Left lobe of liver (tissue), 2 donors: Measurements from ENCODE around the gene PLEKHM2. TPM values are rescaled to one million over a fixed set of nuclear protein-coding genes. Genes with fewer than 3 reads are reported as not detected.

ENCODE experiments used
- ATAC-seq: fragments of 200-7000 bp; cut with Tn5 transposase; one replicate; pipeline ENCODE4 v1.9.1; 2020; ENCODE audit warnings: mild to moderate bottlenecking, moderate library complexity
- DNase-seq: peaks from one replicate; pipeline ENCODE4 v3.0.0-alpha.2; 2020; ENCODE audit warnings: low spot score
- total RNA-seq: library from RNA; stranded (reverse); gene quantifications from one replicate; pipeline ENCODE4 v1.2.1, GENCODE V29; 2021
- donor health status: DM: no; HTN: no; CAD: no; lungs with moderate emphysema.
- donor health status: DM: no; HTN: yes; CAD: no.

PLEKHM2 gene
- total RNA-seq, 1 donor from 2014 or later: 22.0 TPM

- ATAC-seq: peak; percentile 19
These were observed 9.5 kb upstream of the PLEKHM2 start for GRCh38 chr1:15674386-15675159.

GRCh38 chr1:15676010-15676409 lies 8.1 kb upstream of the PLEKHM2 start:
- DNase-seq (no peak), ATAC-seq (peak; percentile 45)

More at GRCh38 chr1:15674386-15675159, 9.5 kb upstream of the PLEKHM2 start:
- DNase-seq: no peak

- ATAC-seq: no peak
- no peak for DNase-seq
These were observed 7.1 kb upstream of the PLEKHM2 start for GRCh38 chr1:15676688-15677661.

GRCh38 chr1:15678578-15678977 lies 5.5 kb upstream of the PLEKHM2 start:
- DNase-seq (no peak), ATAC-seq (no peak)

- ATAC-seq: no peak
- no peak for DNase-seq
These were observed 4.0 kb upstream of the PLEKHM2 start for GRCh38 chr1:15680131-15680530.

- DNase-seq: no peak
- ATAC-seq: no peak
These were observed 3.4 kb upstream of the PLEKHM2 start for GRCh38 chr1:15680561-15681348.

GRCh38 chr1:15681349-15682292 lies 2.5 kb upstream of the PLEKHM2 start:
- ATAC-seq (no peak), DNase-seq (no peak)

- DNase-seq: no peak
These were observed 1.2 kb upstream of the PLEKHM2 start for GRCh38 chr1:15682936-15683341.

GRCh38 chr1:15683345-15684039 lies 628 bp upstream of the PLEKHM2 start:
- DNase-seq (no peak), ATAC-seq (no peak)

More at GRCh38 chr1:15682936-15683341, 1.2 kb upstream of the PLEKHM2 start:
- no peak for ATAC-seq

- peak; percentile 52 for ATAC-seq
- DNase-seq: peak; percentile 52
These were observed 560 bp downstream of the PLEKHM2 start for GRCh38 chr1:15684468-15685291.

GRCh38 chr1:15685820-15686219 lies 1.7 kb downstream of the PLEKHM2 start:
- no peak for DNase-seq
- no peak for ATAC-seq

GRCh38 chr1:15687446-15687845 lies 3.3 kb downstream of the PLEKHM2 start:
- ATAC-seq (no peak), DNase-seq (no peak)

- no peak for ATAC-seq
These were observed 6.2 kb downstream of the PLEKHM2 start for GRCh38 chr1:15690317-15690716.

GRCh38 chr1:15691434-15692032 lies 7.4 kb downstream of the PLEKHM2 start:
- DNase-seq (no peak), ATAC-seq (no peak)

More at GRCh38 chr1:15690317-15690716, 6.2 kb downstream of the PLEKHM2 start:
- DNase-seq: no peak

- ATAC-seq (peak; percentile 73), DNase-seq (no peak)
These were observed 8.1 kb downstream of the PLEKHM2 start for GRCh38 chr1:15692121-15692682.

- ATAC-seq: no peak
- no peak for DNase-seq
These were observed 9.3 kb downstream of the PLEKHM2 start for GRCh38 chr1:15693371-15693770.

GRCh38 chr1:15696956-15697521 lies 12.9 kb downstream of the PLEKHM2 start:
- no peak for DNase-seq

More at GRCh38 chr1:15696956-15697521, 12.9 kb downstream of the PLEKHM2 start:
- peak; percentile 39 for ATAC-seq
